ENCODE results near the gene GHRHR.

GHRHR gene

DNA sequence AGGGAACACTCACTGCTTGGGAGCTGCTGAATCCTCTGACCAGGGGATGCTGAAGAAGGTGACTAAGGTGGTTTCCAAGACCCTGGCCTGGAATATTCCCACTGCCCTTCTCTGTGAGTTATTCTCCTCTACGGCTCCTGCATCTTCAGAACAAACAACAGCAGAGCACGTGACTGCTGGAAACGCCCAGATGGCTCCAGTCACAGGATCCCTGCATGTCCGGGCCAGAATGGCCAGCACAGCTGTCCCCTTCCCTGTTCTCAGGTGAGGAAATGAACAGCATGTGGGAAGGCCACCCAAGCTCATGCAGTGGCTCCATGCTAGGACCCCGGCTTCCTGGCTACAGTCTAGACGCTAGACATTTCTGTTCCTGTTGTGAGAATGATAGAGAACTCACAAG, 43.1 kb downstream of the GHRHR start:
- no peak overlapping the region for H3K4me3 ChIP-seq (ENCODE audit: low read depth, low read length)
- no peak overlapping the region for H3K9ac ChIP-seq (ENCODE audit: low read depth, low read length)
- H3K36me3 ChIP-seq (ENCODE audit: control insufficient read depth, insufficient read depth, low read length), result no peaks in the 10 kb centered on the region
- no peak overlapping the region for H3K27ac ChIP-seq (ENCODE audit: low read depth, low read length)
- H3K4me1 ChIP-seq (ENCODE audit: control insufficient read depth, insufficient read depth, low read length), result no peaks in the 10 kb centered on the region
- H3K27me3 ChIP-seq (ENCODE audit: control insufficient read depth, insufficient read depth, low read length), result no peaks in the 10 kb centered on the region
- H3K9me3 ChIP-seq (ENCODE audit: control insufficient read depth, insufficient read depth, low read length), result no peaks in the 10 kb centered on the region

DNA sequence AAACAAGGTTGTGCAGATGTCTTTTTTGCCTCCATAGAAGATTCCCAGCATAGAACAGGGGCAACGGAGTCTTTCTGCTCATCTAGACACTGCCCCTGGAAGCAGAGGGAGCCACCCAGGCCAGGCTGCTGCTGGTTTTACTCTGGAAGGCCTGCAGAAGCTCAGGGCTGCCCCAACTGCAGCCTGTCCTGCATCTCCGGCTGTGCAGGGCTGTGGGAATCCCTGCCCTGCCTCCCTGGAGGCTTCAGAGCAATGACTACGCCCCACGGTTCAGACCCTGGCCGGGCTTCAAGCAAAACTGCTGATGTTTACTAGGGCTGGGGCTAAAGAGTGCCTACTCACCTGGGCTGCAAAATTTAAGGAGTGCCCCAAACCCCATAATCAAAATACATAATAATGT, 43.9 kb downstream of the GHRHR start:
- Histone ChIP-seq H3K27me3 (ENCODE audit: control insufficient read depth, insufficient read depth, low read length) (no peaks in the 10 kb centered on the region), H3K4me1 (ENCODE audit: control insufficient read depth, insufficient read depth, low read length) (no peaks in the 10 kb centered on the region), H3K4me3 (ENCODE audit: low read depth, low read length) (no peak overlapping the region), H3K9me3 (ENCODE audit: control insufficient read depth, insufficient read depth, low read length) (no peaks in the 10 kb centered on the region), H3K36me3 (ENCODE audit: control insufficient read depth, insufficient read depth, low read length) (no peaks in the 10 kb centered on the region), H3K27ac (ENCODE audit: low read depth, low read length) (no peak overlapping the region), H3K9ac (ENCODE audit: low read depth, low read length) (no peak overlapping the region)

DNA sequence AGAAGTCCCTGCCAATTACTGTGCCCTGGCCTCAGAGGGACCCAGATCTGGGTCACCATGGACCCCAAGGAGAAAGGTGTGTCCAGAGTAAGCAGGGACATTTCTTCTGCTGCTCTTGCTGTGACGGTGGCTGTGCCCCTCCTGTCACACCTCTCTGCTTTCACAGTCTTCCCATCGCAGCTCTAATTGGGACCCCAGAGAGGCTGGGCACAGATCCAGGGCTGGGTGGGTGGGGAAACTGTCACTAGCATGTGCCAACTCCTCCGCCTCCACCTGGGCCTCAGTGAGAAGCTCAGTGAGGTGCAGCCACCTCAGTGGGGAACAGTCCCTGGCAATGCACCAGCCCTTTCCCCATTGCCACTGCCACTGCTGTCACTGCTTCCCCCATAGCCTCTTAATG, 51.1 kb downstream of the GHRHR start:
- Histone ChIP-seq H3K4me1 (ENCODE audit: control insufficient read depth, insufficient read depth, low read length) (peaks cover 5% of the 10 kb centered on the region; the same call in 1 of the 2 replicates), H3K9ac (ENCODE audit: low read depth, low read length) (no peak overlapping the region), H3K4me3 (ENCODE audit: low read depth, low read length) (no peak overlapping the region), H3K27me3 (ENCODE audit: control insufficient read depth, insufficient read depth, low read length) (no peaks in the 10 kb centered on the region), H3K36me3 (ENCODE audit: control insufficient read depth, insufficient read depth, low read length) (no peaks in the 10 kb centered on the region), H3K27ac (ENCODE audit: low read depth, low read length) (no peak overlapping the region), H3K9me3 (ENCODE audit: control insufficient read depth, insufficient read depth, low read length) (no peaks in the 10 kb centered on the region)

DNA sequence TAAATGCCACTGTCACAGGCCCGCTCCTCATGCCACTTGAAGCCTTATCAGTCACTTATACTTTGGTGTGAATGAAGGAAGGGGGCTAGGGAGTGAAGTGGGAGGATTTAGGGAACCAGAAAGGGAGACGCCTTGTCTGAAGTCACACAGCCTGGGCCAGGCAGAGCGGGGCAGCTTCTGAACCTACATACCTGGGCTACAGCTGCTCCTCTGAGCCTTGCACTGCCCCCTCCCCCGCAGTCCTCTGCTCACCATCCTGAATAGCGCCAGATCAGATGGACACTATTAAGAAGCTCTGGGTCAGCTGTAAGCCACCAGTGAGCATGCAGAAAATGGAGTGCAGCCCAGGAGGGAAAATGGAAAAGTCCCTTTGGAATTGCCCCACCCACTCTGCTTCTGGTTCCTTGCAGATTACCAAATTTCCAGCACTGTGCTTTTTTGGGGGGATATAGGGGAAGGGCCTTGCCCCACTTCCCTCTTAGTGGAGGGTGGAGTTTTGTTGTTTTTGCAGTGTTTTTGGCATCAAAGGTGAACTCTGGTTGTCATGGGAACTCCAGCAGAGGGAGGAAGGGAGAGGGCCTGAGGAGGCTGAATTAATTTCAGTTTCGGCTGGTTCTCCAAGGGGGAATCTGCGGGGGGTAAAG, 53.4 kb downstream of the GHRHR start:
- H3K27me3 ChIP-seq (ENCODE audit: control insufficient read depth, insufficient read depth, low read length), result no peaks in the 10 kb centered on the region
- no peaks in the 10 kb centered on the region for H3K9me3 ChIP-seq (ENCODE audit: control insufficient read depth, insufficient read depth, low read length)
- H3K9ac ChIP-seq (ENCODE audit: low read depth, low read length), result no peak overlapping the region
- no peak overlapping the region for H3K4me3 ChIP-seq (ENCODE audit: low read depth, low read length)
- no peaks in the 10 kb centered on the region for H3K36me3 ChIP-seq (ENCODE audit: control insufficient read depth, insufficient read depth, low read length)
- peaks cover 14% of the 10 kb centered on the region for H3K4me1 ChIP-seq (ENCODE audit: control insufficient read depth, insufficient read depth, low read length)
- H3K27ac ChIP-seq (ENCODE audit: low read depth, low read length), result no peak overlapping the region

DNA sequence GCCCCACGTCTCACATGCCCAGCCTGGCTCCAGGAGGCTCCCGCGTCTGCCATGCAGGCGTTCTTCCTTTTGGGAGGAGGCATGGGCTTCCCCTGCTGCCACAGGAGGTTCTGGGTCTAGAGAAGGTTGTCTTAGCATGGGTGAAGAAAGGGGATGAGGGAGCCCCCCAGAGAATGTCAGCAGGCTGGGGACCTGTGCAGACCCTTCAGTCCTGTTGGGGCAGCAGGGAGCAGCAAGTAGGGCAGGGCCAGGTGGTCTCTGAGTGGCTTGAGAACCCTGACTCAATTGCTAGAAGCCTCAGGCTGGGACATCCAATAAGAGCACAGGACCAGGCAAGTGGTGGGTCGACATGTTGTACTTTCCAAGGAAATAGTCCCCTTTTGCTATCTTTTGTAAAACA, 54.0 kb downstream of the GHRHR start:
- Histone ChIP-seq H3K9me3 (ENCODE audit: control insufficient read depth, insufficient read depth, low read length) (no peaks in the 10 kb centered on the region), H3K4me1 (ENCODE audit: control insufficient read depth, insufficient read depth, low read length) (peaks cover 18% of the 10 kb centered on the region), H3K36me3 (ENCODE audit: control insufficient read depth, insufficient read depth, low read length) (no peaks in the 10 kb centered on the region), H3K27ac (ENCODE audit: low read depth, low read length) (no peak overlapping the region), H3K9ac (ENCODE audit: low read depth, low read length) (no peak overlapping the region), H3K4me3 (ENCODE audit: low read depth, low read length) (no peak overlapping the region), H3K27me3 (ENCODE audit: control insufficient read depth, insufficient read depth, low read length) (no peaks in the 10 kb centered on the region)

DNA sequence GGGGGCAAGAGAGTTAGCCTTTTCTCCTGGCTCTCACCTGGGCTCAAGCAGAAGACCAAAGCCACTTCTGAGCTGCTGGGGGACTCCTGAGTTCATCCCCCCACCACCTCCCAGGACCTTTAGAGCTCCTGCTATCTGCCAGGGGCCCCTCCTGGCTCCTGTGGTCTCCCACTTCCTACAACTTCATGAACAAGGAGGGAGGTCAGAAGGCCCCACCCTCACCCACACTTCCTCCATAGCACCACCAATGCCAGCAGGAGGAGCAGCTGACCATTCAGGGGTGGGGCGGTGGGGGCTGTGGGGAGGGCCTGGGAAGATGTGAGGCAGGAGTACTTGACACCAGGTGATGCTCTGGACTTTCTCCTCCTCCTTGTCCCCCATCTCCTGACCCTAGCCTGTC, 55.8 kb downstream of the GHRHR start:
- Histone ChIP-seq H3K27ac (ENCODE audit: low read depth, low read length) (no peak overlapping the region), H3K27me3 (ENCODE audit: control insufficient read depth, insufficient read depth, low read length) (no peaks in the 10 kb centered on the region), H3K9me3 (ENCODE audit: control insufficient read depth, insufficient read depth, low read length) (no peaks in the 10 kb centered on the region), H3K9ac (ENCODE audit: low read depth, low read length) (no peak overlapping the region), H3K4me3 (ENCODE audit: low read depth, low read length) (no peak overlapping the region), H3K4me1 (ENCODE audit: control insufficient read depth, insufficient read depth, low read length) (peaks cover 20% of the 10 kb centered on the region), H3K36me3 (ENCODE audit: control insufficient read depth, insufficient read depth, low read length) (no peaks in the 10 kb centered on the region)

DNA sequence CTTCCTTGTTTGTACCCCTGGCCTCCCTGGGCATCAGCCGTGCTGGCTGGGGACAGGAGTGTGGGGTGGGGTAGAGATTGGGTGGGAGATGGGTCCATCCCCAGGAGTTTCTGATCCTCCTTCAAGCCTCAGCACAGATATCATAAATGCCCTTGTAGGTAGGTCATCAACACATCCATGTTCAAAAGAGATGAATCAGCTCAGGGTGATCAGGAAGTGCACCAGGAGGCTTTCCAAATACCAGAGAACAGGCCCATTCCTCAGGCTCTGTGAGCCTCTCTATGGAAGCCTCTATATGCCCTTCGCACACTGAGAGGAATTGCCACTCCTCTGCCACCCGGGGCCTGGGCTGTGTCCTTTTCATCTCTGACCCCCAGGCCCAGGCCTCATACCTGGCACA, 56.4 kb downstream of the GHRHR start:
- H3K36me3 ChIP-seq (ENCODE audit: control insufficient read depth, insufficient read depth, low read length), result no peaks in the 10 kb centered on the region
- H3K27ac ChIP-seq (ENCODE audit: low read depth, low read length), result no peak overlapping the region
- H3K9ac ChIP-seq (ENCODE audit: low read depth, low read length), result no peak overlapping the region
- no peaks in the 10 kb centered on the region for H3K27me3 ChIP-seq (ENCODE audit: control insufficient read depth, insufficient read depth, low read length)
- no peak overlapping the region for H3K4me3 ChIP-seq (ENCODE audit: low read depth, low read length)
- H3K9me3 ChIP-seq (ENCODE audit: control insufficient read depth, insufficient read depth, low read length), result no peaks in the 10 kb centered on the region
- H3K4me1 ChIP-seq (ENCODE audit: control insufficient read depth, insufficient read depth, low read length), result peaks cover 20% of the 10 kb centered on the region

DNA sequence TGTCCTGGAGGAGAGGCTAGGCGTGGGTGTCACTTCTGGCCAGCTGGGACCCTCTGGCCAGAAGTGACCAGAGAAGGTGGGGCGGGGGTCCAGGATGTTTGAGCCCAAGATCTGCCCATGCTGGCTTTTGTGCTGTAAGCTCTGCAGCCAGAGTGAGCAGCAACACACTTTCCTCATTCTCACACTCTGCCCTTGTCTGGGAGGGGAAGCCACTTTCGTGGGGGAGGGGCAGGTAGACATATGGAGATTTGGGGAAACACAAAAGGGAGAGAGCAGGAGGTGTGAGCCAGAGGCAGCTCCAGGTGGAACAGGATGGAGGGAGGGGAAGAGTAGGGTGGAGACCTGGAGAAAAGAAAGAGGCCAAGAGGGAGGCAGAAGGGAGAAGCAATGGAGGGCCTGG, 56.9 kb downstream of the GHRHR start:
- no peak overlapping the region for H3K4me3 ChIP-seq (ENCODE audit: low read depth, low read length)
- no peaks in the 10 kb centered on the region for H3K36me3 ChIP-seq (ENCODE audit: control insufficient read depth, insufficient read depth, low read length)
- no peaks in the 10 kb centered on the region for H3K9me3 ChIP-seq (ENCODE audit: control insufficient read depth, insufficient read depth, low read length)
- H3K9ac ChIP-seq (ENCODE audit: low read depth, low read length), result no peak overlapping the region
- no peak overlapping the region for H3K27ac ChIP-seq (ENCODE audit: low read depth, low read length)
- no peaks in the 10 kb centered on the region for H3K27me3 ChIP-seq (ENCODE audit: control insufficient read depth, insufficient read depth, low read length)
- peaks cover 20% of the 10 kb centered on the region for H3K4me1 ChIP-seq (ENCODE audit: control insufficient read depth, insufficient read depth, low read length)

DNA sequence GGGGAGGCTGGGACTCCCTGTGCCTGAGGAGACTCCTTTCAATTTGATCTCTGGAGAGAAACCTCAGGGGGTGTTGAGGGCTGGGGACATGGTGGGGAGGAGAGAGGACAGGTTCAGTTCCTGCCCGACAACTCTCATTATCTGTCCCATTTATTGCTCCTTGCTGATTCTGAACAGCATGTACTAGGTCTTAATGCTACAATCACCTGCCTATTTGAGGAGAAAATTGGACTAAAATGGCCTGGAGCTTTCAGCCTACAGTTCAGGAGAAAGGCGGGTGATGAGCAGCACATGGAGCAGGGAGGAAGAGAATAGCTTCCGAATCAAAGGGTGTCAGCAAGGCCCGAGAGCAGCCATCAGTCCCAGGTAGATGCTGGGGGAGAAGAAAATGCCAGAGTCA, 58.4 kb downstream of the GHRHR start:
- Histone ChIP-seq H3K9me3 (ENCODE audit: control insufficient read depth, insufficient read depth, low read length) (no peaks in the 10 kb centered on the region), H3K27ac (ENCODE audit: low read depth, low read length) (no peak overlapping the region), H3K9ac (ENCODE audit: low read depth, low read length) (no peak overlapping the region), H3K27me3 (ENCODE audit: control insufficient read depth, insufficient read depth, low read length) (no peaks in the 10 kb centered on the region), H3K4me3 (ENCODE audit: low read depth, low read length) (no peak overlapping the region), H3K36me3 (ENCODE audit: control insufficient read depth, insufficient read depth, low read length) (no peaks in the 10 kb centered on the region), H3K4me1 (ENCODE audit: control insufficient read depth, insufficient read depth, low read length) (peaks cover 23% of the 10 kb centered on the region)

DNA sequence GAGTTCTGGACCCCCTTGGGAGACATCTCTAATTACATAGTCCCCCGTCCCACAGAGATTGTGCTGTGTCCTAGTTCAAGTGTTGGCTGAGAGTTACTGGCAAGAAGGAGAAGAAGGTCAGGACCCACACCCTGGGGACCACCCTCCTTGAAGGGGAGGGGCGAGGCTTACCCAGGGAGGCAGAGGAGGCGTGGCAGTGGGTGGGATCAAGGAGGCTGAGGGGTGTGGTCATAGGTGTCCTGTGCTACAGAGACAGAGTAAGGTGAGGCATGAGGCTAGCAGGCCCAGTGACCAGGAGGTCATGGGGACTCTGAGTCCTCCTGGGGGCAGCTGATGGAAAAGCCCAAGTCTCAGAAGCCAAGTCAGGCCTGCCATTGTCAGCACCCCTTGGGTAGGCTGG, 59.0 kb downstream of the GHRHR start:
- Histone ChIP-seq H3K9ac (ENCODE audit: low read depth, low read length) (no peak overlapping the region), H3K4me3 (ENCODE audit: low read depth, low read length) (no peak overlapping the region), H3K36me3 (ENCODE audit: control insufficient read depth, insufficient read depth, low read length) (no peaks in the 10 kb centered on the region), H3K27ac (ENCODE audit: low read depth, low read length) (no peak overlapping the region), H3K27me3 (ENCODE audit: control insufficient read depth, insufficient read depth, low read length) (no peaks in the 10 kb centered on the region), H3K9me3 (ENCODE audit: control insufficient read depth, insufficient read depth, low read length) (no peaks in the 10 kb centered on the region), H3K4me1 (ENCODE audit: control insufficient read depth, insufficient read depth, low read length) (peaks cover 24% of the 10 kb centered on the region)

DNA sequence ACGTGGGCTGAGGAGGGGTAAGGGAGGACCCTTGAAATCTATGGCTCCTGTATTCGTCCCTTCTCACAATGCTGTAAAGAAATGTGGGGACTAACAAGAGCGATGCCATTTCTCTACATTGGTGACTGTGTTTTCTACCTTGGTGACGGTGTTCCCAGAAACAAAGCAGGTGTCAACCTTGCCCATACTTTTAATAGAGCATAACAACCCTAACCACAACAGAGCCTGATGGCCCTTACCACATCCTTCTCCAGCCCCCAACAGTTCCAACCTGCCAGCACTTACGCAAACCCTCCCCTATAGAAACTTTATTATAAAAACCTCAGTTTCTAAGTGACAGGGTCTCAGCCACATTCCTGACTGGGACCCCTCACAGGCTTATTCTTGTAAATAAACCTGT, 60.1 kb downstream of the GHRHR start:
- H3K4me3 ChIP-seq (ENCODE audit: low read depth, low read length), result no peak overlapping the region
- H3K9me3 ChIP-seq (ENCODE audit: control insufficient read depth, insufficient read depth, low read length), result no peaks in the 10 kb centered on the region
- no peak overlapping the region for H3K9ac ChIP-seq (ENCODE audit: low read depth, low read length)
- H3K27ac ChIP-seq (ENCODE audit: low read depth, low read length), result no peak overlapping the region
- H3K27me3 ChIP-seq (ENCODE audit: control insufficient read depth, insufficient read depth, low read length), result no peaks in the 10 kb centered on the region
- no peaks in the 10 kb centered on the region for H3K36me3 ChIP-seq (ENCODE audit: control insufficient read depth, insufficient read depth, low read length)
- peaks cover 24% of the 10 kb centered on the region for H3K4me1 ChIP-seq (ENCODE audit: control insufficient read depth, insufficient read depth, low read length)

Data from HUES48 (cell line).